ENCODE results near the gene TSNAXIP1. TPM values are rescaled to one million over a fixed set of nuclear protein-coding genes. Genes with fewer than 3 reads are reported as not detected.

Gene TSNAXIP1
- total RNA-seq, 2 donors from 2014 or later = 1.6 TPM; not detected in 1

- 7 to 12% methylated on average over 11 of the region's 11 CpGs for WGBS, 2 donors
- DNase-seq = no peak
- H3K27me3 ChIP-seq = no peaks in the 10 kb centered on the region
- peak overlapping the region; percentile 25 to 33 for H3K4me3 ChIP-seq
- no peaks in the 10 kb centered on the region for H3K9me3 ChIP-seq
- no peak for ATAC-seq
- TF ChIP-seq, protein P1, sequence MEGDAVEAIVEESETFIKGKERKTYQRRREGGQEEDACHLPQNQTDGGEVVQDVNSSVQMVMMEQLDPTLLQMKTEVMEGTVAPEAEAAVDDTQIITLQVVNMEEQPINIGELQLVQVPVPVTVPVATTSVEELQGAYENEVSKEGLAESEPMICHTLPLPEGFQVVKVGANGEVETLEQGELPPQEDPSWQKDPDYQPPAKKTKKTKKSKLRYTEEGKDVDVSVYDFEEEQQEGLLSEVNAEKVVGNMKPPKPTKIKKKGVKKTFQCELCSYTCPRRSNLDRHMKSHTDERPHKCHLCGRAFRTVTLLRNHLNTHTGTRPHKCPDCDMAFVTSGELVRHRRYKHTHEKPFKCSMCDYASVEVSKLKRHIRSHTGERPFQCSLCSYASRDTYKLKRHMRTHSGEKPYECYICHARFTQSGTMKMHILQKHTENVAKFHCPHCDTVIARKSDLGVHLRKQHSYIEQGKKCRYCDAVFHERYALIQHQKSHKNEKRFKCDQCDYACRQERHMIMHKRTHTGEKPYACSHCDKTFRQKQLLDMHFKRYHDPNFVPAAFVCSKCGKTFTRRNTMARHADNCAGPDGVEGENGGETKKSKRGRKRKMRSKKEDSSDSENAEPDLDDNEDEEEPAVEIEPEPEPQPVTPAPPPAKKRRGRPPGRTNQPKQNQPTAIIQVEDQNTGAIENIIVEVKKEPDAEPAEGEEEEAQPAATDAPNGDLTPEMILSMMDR (IDR thresholded peaks at IDR 0.05) = no peak
- no peak for TF ChIP-seq POLR2A (IDR thresholded peaks at IDR 0.05)
- intact Hi-C loops (cut with DNase I) = no loop called here
- peak overlapping the region; percentile 96 to 99 (median 98) for H3K27ac ChIP-seq
- peaks cover 52% of the 10 kb centered on the region for H3K4me1 ChIP-seq
- no peaks in the 10 kb centered on the region for H3K36me3 ChIP-seq (replicated peaks in 1 of 2; ENCODE audit: insufficient read depth in 1 of 2, low read depth in 2 of 2)
These were observed 36.7 kb downstream of the TSNAXIP1 start for GRCh38 chr16:67843343-67843765.

GRCh38 chr16:67844497-67844896 lies 37.8 kb downstream of the TSNAXIP1 start:
- H3K9me3 ChIP-seq = no peaks in the 10 kb centered on the region
- no peak overlapping the region for H3K27ac ChIP-seq
- H3K4me3 ChIP-seq = no peak overlapping the region
- H3K27me3 ChIP-seq = no peaks in the 10 kb centered on the region
- DNase-seq = no peak
- intact Hi-C loops (cut with DNase I) = no loop called here
- H3K4me1 ChIP-seq = peaks cover 61% of the 10 kb centered on the region
- no peak for ATAC-seq
- H3K36me3 ChIP-seq (replicated peaks in 1 of 2; ENCODE audit: insufficient read depth in 1 of 2, low read depth in 2 of 2) = no peaks in the 10 kb centered on the region
- 43 to 62% methylated on average over 1 to 4 of the region's 4 CpGs for whole genome bisulfite sequencing, 2 donors
- TF ChIP-seq POLR2A (IDR thresholded peaks at IDR 0.05) = no peak
- TF ChIP-seq, protein P1 (IDR thresholded peaks at IDR 0.05) = peak in 1 of 7 experiments; percentile 5

DNA sequence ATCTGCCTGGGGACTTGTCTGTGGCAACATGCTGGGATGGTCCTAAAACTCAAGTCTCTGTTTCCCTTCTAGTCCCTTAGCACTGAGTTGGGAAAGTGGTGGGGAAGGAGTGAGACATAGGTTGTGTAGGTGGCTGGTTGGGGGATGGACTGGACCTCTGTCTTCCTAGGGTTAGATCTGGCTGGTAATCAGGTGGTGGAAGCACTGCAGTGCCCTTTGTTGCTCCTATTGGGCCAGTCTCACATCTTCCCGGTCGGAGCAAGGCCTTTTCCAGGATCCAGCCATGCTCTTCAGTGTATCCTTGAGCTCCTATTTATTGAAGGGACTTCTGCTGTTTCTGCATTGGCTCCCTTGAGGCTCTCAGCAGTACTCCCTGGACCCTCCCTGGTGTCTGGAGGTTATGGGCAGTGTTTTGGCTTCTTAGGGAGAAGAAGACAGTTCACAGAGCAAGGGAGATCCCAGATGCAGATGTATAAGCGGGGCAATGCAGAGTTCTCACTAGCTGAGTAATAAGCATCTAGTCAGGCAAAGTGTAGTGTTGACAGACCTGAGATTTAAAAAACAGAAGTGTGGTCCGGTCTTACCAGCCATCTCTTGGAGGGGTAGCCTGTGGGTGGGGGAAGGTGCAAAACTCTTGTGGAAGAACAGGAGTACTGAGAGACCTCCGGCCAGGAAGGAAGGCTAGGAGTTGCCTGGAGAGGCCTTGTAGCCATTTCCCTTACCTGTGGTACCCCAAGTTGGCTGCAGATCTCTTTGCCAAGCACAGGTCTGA lies 38.8 kb downstream of the TSNAXIP1 start:
- TF ChIP-seq POLR2A (IDR thresholded peaks at IDR 0.05) = no peak
- TF ChIP-seq, protein P1 (IDR thresholded peaks at IDR 0.05) = no peak
- peaks cover 61% of the 10 kb centered on the region for H3K4me1 ChIP-seq
- DNase-seq (no peak), ATAC-seq (no peak)
- no peaks in the 10 kb centered on the region for H3K9me3 ChIP-seq
- H3K27me3 ChIP-seq = no peaks in the 10 kb centered on the region
- no peaks in the 10 kb centered on the region for H3K36me3 ChIP-seq (replicated peaks in 1 of 2; ENCODE audit: insufficient read depth in 1 of 2, low read depth in 2 of 2)
- H3K27ac ChIP-seq = peak overlapping the region; percentile 75 to 96 (median 90)
- WGBS, 2 donors = 70 to 79% methylated on average over 5 of the region's 5 CpGs
- intact Hi-C loops (cut with DNase I) = no loop called here
- no peak overlapping the region for H3K4me3 ChIP-seq

DNA sequence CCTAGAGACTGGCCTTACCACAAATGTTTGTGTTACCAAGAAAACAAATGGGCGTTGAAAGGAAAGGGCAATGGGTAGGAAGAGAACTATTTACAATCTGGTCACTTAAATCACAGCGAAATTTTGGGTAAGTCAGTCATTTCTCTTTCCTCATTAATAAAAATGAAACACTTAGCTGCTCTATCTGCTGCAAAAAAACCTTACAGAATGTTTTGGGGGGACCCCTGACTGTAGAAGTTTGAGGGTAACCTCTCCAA lies 39.3 kb downstream of the TSNAXIP1 start:
- H3K27ac ChIP-seq = peak overlapping the region; percentile 75 to 96 (median 90)
- no peaks in the 10 kb centered on the region for H3K9me3 ChIP-seq
- DNase-seq (no peak), ATAC-seq (no peak)
- H3K4me3 ChIP-seq = peak overlapping the region; percentile 14 to 89
- intact Hi-C loops (cut with DNase I) = no loop called here
- H3K4me1 ChIP-seq = peaks cover 61% of the 10 kb centered on the region
- 10 to 18% methylated on average over 2 of the region's 2 CpGs for WGBS, 2 donors
- no peaks in the 10 kb centered on the region for H3K27me3 ChIP-seq
- H3K36me3 ChIP-seq (replicated peaks in 1 of 2; ENCODE audit: insufficient read depth in 1 of 2, low read depth in 2 of 2) = no peaks in the 10 kb centered on the region
- TF ChIP-seq, protein P1 (IDR thresholded peaks at IDR 0.05) = no peak
- no peak for TF ChIP-seq POLR2A (IDR thresholded peaks at IDR 0.05)
